Bronchial epithelial cell (primary cell): ENCODE results near the gene RNF141. TPM values are rescaled to one million over a fixed set of nuclear protein-coding genes. Genes with fewer than 3 reads are reported as not detected.

Experiments
- DNase-seq: peaks from one replicate; pipeline ENCODE4 v3.0.0-alpha.2; 2010; ENCODE audit warnings: low read depth
- FAIRE-seq: peaks from 2 replicates; lab custom pipeline; 2011; peaks lifted over from hg19 to GRCh38; lab: Jason Lieb, UNC
- H3K27me3 ChIP-seq: 2 replicates; pipeline ENCODE4 v1.5.1; 2011; ENCODE audit warnings: low read length; ENCODE audit not compliant: control insufficient read depth, insufficient read depth
- H3K36me3 ChIP-seq: 2 replicates; pipeline ENCODE4 v1.5.1; 2011; ENCODE audit warnings: low read length; ENCODE audit not compliant: control insufficient read depth, insufficient read depth
- H3K4me3 ChIP-seq: 2 replicates; pipeline ENCODE4 v1.5.1; 2011; ENCODE audit warnings: mild to moderate bottlenecking, low read depth, low read length, control low read depth
- CTCF ChIP-seq: IDR thresholded peaks from 2 replicates; pipeline ENCODE4 v1.5.1; 2011; ENCODE audit warnings: mild to moderate bottlenecking, moderate library complexity, low read length, control low read depth, inconsistent platforms; ENCODE audit not compliant: insufficient read depth, severe bottlenecking
- total RNA-seq: library from RNA; depleted of rRNA; stranded (reverse); fragments of >200 nt; gene quantifications from 2 replicates; pipeline ENCODE4 v1.2.1, GENCODE V29; 2014

The RNF141 gene
- total RNA-seq, 1 donor from 2014 or later = 71.9 TPM

- FAIRE-seq (peak; percentile 47), DNase-seq (peak; percentile 32)
- TF ChIP-seq CTCF = no peak
- Histone ChIP-seq H3K4me3 (peak overlapping the region; percentile 89), H3K36me3 (no peaks in the 10 kb centered on the region), H3K27me3 (no peaks in the 10 kb centered on the region)
Measured at GRCh38 chr11:10540546-10540914, 457 bp downstream of the RNF141 start.

GRCh38 chr11:10539339-10539738 lies 1.6 kb downstream of the RNF141 start:
- Histone ChIP-seq H3K27me3 (no peaks in the 10 kb centered on the region), H3K4me3 (no peak overlapping the region), H3K36me3 (no peaks in the 10 kb centered on the region)
- no peak for FAIRE-seq
- no peak for DNase-seq
- no peak for TF ChIP-seq CTCF

- TF ChIP-seq CTCF = no peak
- FAIRE-seq = no peak
- DNase-seq = no peak
- Histone ChIP-seq H3K36me3 (peaks cover under 1% of the 10 kb centered on the region), H3K4me3 (no peak overlapping the region), H3K27me3 (no peaks in the 10 kb centered on the region)
Measured at GRCh38 chr11:10538924-10539323, 2.1 kb downstream of the RNF141 start.

- TF ChIP-seq CTCF = no peak
- DNase-seq (no peak), FAIRE-seq (no peak)
- Histone ChIP-seq H3K4me3 (no peak overlapping the region), H3K36me3 (peaks cover 4% of the 10 kb centered on the region), H3K27me3 (no peaks in the 10 kb centered on the region)
Measured at GRCh38 chr11:10537600-10537999, 3.4 kb downstream of the RNF141 start.

- TF ChIP-seq CTCF = no peak
Measured at GRCh38 chr11:10534316-10534715, 6.7 kb downstream of the RNF141 start.

GRCh38 chr11:10533323-10533722 lies 7.7 kb downstream of the RNF141 start:
- FAIRE-seq (no peak), DNase-seq (no peak)
- no peaks in the 10 kb centered on the region for H3K27me3 ChIP-seq
- H3K4me3 ChIP-seq = no peak overlapping the region
- no peak for TF ChIP-seq CTCF
- H3K36me3 ChIP-seq = peaks cover 5% of the 10 kb centered on the region

More at GRCh38 chr11:10534316-10534715, 6.7 kb downstream of the RNF141 start:
- FAIRE-seq = no peak
- peaks cover 5% of the 10 kb centered on the region for H3K36me3 ChIP-seq
- DNase-seq = no peak
- H3K27me3 ChIP-seq = no peaks in the 10 kb centered on the region
- H3K4me3 ChIP-seq = no peak overlapping the region
